ENCODE results near the gene ACTG1. TPM values are rescaled to one million over a fixed set of nuclear protein-coding genes. Genes with fewer than 3 reads are reported as not detected.
A peak's percentile ranks its signal among the peaks of the same experiment; 100 is the strongest.

Gene ACTG1
- total RNA-seq, 1 donor from 2014 or later: 468 TPM

GRCh38 chr17:81461607-81462500, 50.7 kb downstream of the ACTG1 start:
- DNase-seq (ENCODE audit: missing footprints) (no peak), ATAC-seq (no peak)
- intact Hi-C loops (cut with DNase I): no loop called here

GRCh38 chr17:81460856-81461460, 51.6 kb downstream of the ACTG1 start:
- ATAC-seq: no peak
- intact Hi-C loops (cut with DNase I): no loop called here
- DNase-seq (ENCODE audit: missing footprints): peak; percentile 90

Other genes starting within 250 kb of the ACTG1 start
- 44.6 TPM for gene SLC38A10, start 217.5 kb downstream of the ACTG1 start, total RNA-seq
- gene BAHCC1, start 117.3 kb downstream of the ACTG1 start, total RNA-seq: 9.9 TPM
- 0.19 TPM for gene FSCN2, start 15.6 kb upstream of the ACTG1 start, total RNA-seq
- 14.8 TPM for gene FAAP100, start 39.6 kb upstream of the ACTG1 start, total RNA-seq
- 82.0 TPM for gene NPLOC4, start 124.3 kb upstream of the ACTG1 start, total RNA-seq
- 0.24 TPM for gene TSPAN10, start 124.4 kb upstream of the ACTG1 start, total RNA-seq
- not detected for gene PDE6G, start 143.7 kb upstream of the ACTG1 start, total RNA-seq
- gene OXLD1, start 153.8 kb upstream of the ACTG1 start, total RNA-seq: 18.6 TPM
- gene CCDC137, start 153.9 kb upstream of the ACTG1 start, total RNA-seq: 6.1 TPM
- gene ARL16, start 171.0 kb upstream of the ACTG1 start, total RNA-seq: 11.9 TPM
- 36.6 TPM for gene HGS, start 171.2 kb upstream of the ACTG1 start, total RNA-seq
- gene MRPL12, start 190.6 kb upstream of the ACTG1 start, total RNA-seq: 177 TPM
- 7.4 TPM for gene SLC25A10, start 199.5 kb upstream of the ACTG1 start, total RNA-seq